ENCODE results near the gene HAPSTR1.
A peak's percentile ranks its signal among the peaks of the same experiment; 100 is the strongest.
"Not testable (repeated sequence)": the region's sequence is repeated elsewhere in the genome, so short reads cannot be mapped to it uniquely, and the experiment has no call there.

Gene HAPSTR1

GRCh38 chr16:9090960-9091866, at the start of gene HAPSTR1:
Gene HAPSTR1, plus strand, starts transcription at chr16:9091644. Its CDS starts 401 bp downstream, at chr16:9092045.
- peak; percentile 100 for DNase-seq (ENCODE audit: low read depth)
- no peak for TF ChIP-seq CTCF (conservative IDR thresholded peaks at IDR 0.05; ENCODE audit: control insufficient read depth, insufficient read depth, low read depth, low read length)
- H3K4me3 ChIP-seq (ENCODE audit: control insufficient read depth, low read depth, low read length): peak within 1 kb of the TSS; percentile 76

GRCh38 chr16:9042533-9042932, 48.9 kb upstream of the HAPSTR1 start:
- no peak for DNase-seq (ENCODE audit: low read depth)
- no peak for TF ChIP-seq CTCF (conservative IDR thresholded peaks at IDR 0.05; ENCODE audit: control insufficient read depth, insufficient read depth, low read depth, low read length)
- no peak overlapping the region for H3K4me3 ChIP-seq (ENCODE audit: control insufficient read depth, low read depth, low read length)

GRCh38 chr16:9042964-9043680, 48.3 kb upstream of the HAPSTR1 start:
- peak; percentile 82 for DNase-seq (ENCODE audit: low read depth)
- no peak overlapping the region for H3K4me3 ChIP-seq (ENCODE audit: control insufficient read depth, low read depth, low read length)
- no peak for TF ChIP-seq CTCF (conservative IDR thresholded peaks at IDR 0.05; ENCODE audit: control insufficient read depth, insufficient read depth, low read depth, low read length)

GRCh38 chr16:9045562-9045961, 45.9 kb upstream of the HAPSTR1 start:
- not testable (repeated sequence) for H3K4me3 ChIP-seq (ENCODE audit: control insufficient read depth, low read depth, low read length); DNase-seq (ENCODE audit: low read depth)

GRCh38 chr16:9046667-9047055, 44.8 kb upstream of the HAPSTR1 start:
- DNase-seq (ENCODE audit: low read depth): no peak
- no peak for TF ChIP-seq CTCF (conservative IDR thresholded peaks at IDR 0.05; ENCODE audit: control insufficient read depth, insufficient read depth, low read depth, low read length)
- H3K4me3 ChIP-seq (ENCODE audit: control insufficient read depth, low read depth, low read length): no peak overlapping the region

- peak; percentile 100 for DNase-seq (ENCODE audit: low read depth)
- no peak for TF ChIP-seq CTCF (conservative IDR thresholded peaks at IDR 0.05; ENCODE audit: control insufficient read depth, insufficient read depth, low read depth, low read length)
Measured at GRCh38 chr16:9047689-9048301, 43.6 kb upstream of the HAPSTR1 start.

GRCh38 chr16:9048302-9048700, 43.1 kb upstream of the HAPSTR1 start:
- TF ChIP-seq CTCF (conservative IDR thresholded peaks at IDR 0.05; ENCODE audit: control insufficient read depth, insufficient read depth, low read depth, low read length): no peak
- peak; percentile 74 for DNase-seq (ENCODE audit: low read depth)
- no peak overlapping the region for H3K4me3 ChIP-seq (ENCODE audit: control insufficient read depth, low read depth, low read length)

More at GRCh38 chr16:9047689-9048301, 43.6 kb upstream of the HAPSTR1 start:
- no peak overlapping the region for H3K4me3 ChIP-seq (ENCODE audit: control insufficient read depth, low read depth, low read length)

Measured in fibroblast of mammary gland (primary cell).